Neuronal stem cell (in vitro differentiated cells): ENCODE results near the gene CCDC121.
"Not testable (repeated sequence)": the region's sequence is repeated elsewhere in the genome, so short reads cannot be mapped to it uniquely, and the experiment has no call there.

Experiments used
- DNase-seq: peaks from one replicate; pipeline ENCODE4 v3.0.0-alpha.2; 2013; ENCODE audit warnings: low spot score
- H2AFZ ChIP-seq: one replicate; pipeline ENCODE4 v1.6.1; 2013; ENCODE audit warnings: mild to moderate bottlenecking, low read length, inconsistent platforms
- H2AK5ac ChIP-seq: 2 replicates; pipeline ENCODE4 v1.6.1; 2013; ENCODE audit warnings: low read depth, mild to moderate bottlenecking, inconsistent platforms, low read length, moderate library complexity, mixed read lengths
- H2BK120ac ChIP-seq: 2 replicates; pipeline ENCODE4 v1.6.1; 2013; ENCODE audit warnings: low read depth, mild to moderate bottlenecking, inconsistent platforms, low read length, moderate library complexity, mixed read lengths
- H2BK12ac ChIP-seq: one replicate; pipeline ENCODE4 v1.6.1; 2013; ENCODE audit warnings: low read length, inconsistent platforms
- H2BK15ac ChIP-seq: 2 replicates; pipeline ENCODE4 v1.6.1; 2013; ENCODE audit warnings: mild to moderate bottlenecking, low read length, inconsistent platforms, mixed read lengths
- H2BK5ac ChIP-seq: one replicate; pipeline ENCODE4 v1.6.1; 2013; ENCODE audit warnings: inconsistent platforms, mild to moderate bottlenecking, low read length, moderate library complexity
- H3K14ac ChIP-seq: one replicate; pipeline ENCODE4 v1.6.1; 2013; ENCODE audit warnings: low read length, inconsistent platforms
- H3K18ac ChIP-seq: 2 replicates; pipeline ENCODE4 v1.6.1; 2013; ENCODE audit warnings: low read length, inconsistent platforms
- H3K23ac ChIP-seq: 2 replicates; pipeline ENCODE4 v1.6.1; 2013; ENCODE audit warnings: low read depth, mild to moderate bottlenecking, mixed read lengths, low read length, inconsistent platforms; ENCODE audit not compliant: poor library complexity
- H3K27ac ChIP-seq: replicated peaks from 3 replicates; pipeline ENCODE4 v1.5.1; 2013; ENCODE audit warnings: low read length, inconsistent platforms
- H3K27me3 ChIP-seq, 3 experiments: 2 replicates each; pipeline ENCODE4 v1.6.1; 2013; ENCODE audit warnings: low read length in 3 of 3, mild to moderate bottlenecking in 2 of 3, inconsistent platforms in 1 of 3, low read depth in 1 of 3, mixed read lengths in 1 of 3, moderate library complexity in 1 of 3; ENCODE audit not compliant: control insufficient read depth in 3 of 3, insufficient read depth in 3 of 3
- H3K36me3 ChIP-seq, 2 donors: replicated peaks in 1 of 2; 2 replicates each; pipeline ENCODE4 v1.6.1; 2013; ENCODE audit warnings: low read length in 2 of 2; ENCODE audit not compliant: control insufficient read depth in 2 of 2, insufficient read depth in 2 of 2
- H3K4ac ChIP-seq: 2 replicates; pipeline ENCODE4 v1.6.1; 2013; ENCODE audit warnings: inconsistent platforms, mild to moderate bottlenecking, low read length, moderate library complexity
- H3K4me1 ChIP-seq, 2 donors: 1 replicate in 1 of 2; 2 replicates in 1 of 2; pipeline ENCODE4 v1.6.1; 2013; ENCODE audit warnings: low read length in 2 of 2, low read depth in 1 of 2; ENCODE audit not compliant: control insufficient read depth in 2 of 2, insufficient read depth in 1 of 2
- H3K4me2 ChIP-seq: one replicate; pipeline ENCODE4 v1.6.1; 2013; ENCODE audit warnings: mild to moderate bottlenecking, low read length, inconsistent platforms; ENCODE audit not compliant: insufficient read depth, poor library complexity, severe bottlenecking
- H3K4me3 ChIP-seq, 2 donors: 2 replicates each; pipeline ENCODE4 v1.5.1; 2013; ENCODE audit warnings: low read length in 2 of 2, mild to moderate bottlenecking in 2 of 2, inconsistent platforms in 1 of 2, moderate library complexity in 1 of 2
- H3K79me1 ChIP-seq: one replicate; pipeline ENCODE4 v1.6.1; 2013; ENCODE audit warnings: low read depth, mild to moderate bottlenecking, inconsistent platforms, low read length, moderate library complexity
- H3K9ac ChIP-seq: one replicate; pipeline ENCODE4 v1.6.1; 2013; ENCODE audit warnings: mild to moderate bottlenecking, low read depth, low read length, inconsistent platforms; ENCODE audit not compliant: poor library complexity
- H3K9me3 ChIP-seq, 2 donors: replicated peaks in 1 of 2; 2 replicates each; pipeline versions ENCODE3 to v1.6.1; 2013; ENCODE audit warnings: low read length in 2 of 2, mild to moderate bottlenecking in 2 of 2, inconsistent platforms in 1 of 2, low read depth in 1 of 2, mixed read lengths in 1 of 2, moderate library complexity in 1 of 2; ENCODE audit not compliant: control insufficient read depth in 2 of 2, insufficient read depth in 1 of 2
- H4K8ac ChIP-seq: one replicate; pipeline ENCODE4 v1.6.1; 2013; ENCODE audit warnings: low read depth, mild to moderate bottlenecking, inconsistent platforms, low read length, moderate library complexity
- H4K91ac ChIP-seq: one replicate; pipeline ENCODE4 v1.6.1; 2013; ENCODE audit warnings: low read length, low read depth, mild to moderate bottlenecking, inconsistent platforms; ENCODE audit not compliant: poor library complexity
- WGBS, 2 donors: extraction: QIAGEN DNeasy Blood & Tissue Kit; methylation state at CpG; one replicate each; pipeline ENCODE4 v1.1.7; 2013; ENCODE audit warnings: missing lambda C conversion rate in 2 of 2, mixed read lengths in 1 of 2; ENCODE audit not compliant: insufficient read length in 2 of 2, insufficient replicate concordance in 1 of 2; ENCODE audit errors: extremely low coverage in 2 of 2; 5-methylcytosine and 5-hydroxymethylcytosine counted together

CCDC121 gene

DNA sequence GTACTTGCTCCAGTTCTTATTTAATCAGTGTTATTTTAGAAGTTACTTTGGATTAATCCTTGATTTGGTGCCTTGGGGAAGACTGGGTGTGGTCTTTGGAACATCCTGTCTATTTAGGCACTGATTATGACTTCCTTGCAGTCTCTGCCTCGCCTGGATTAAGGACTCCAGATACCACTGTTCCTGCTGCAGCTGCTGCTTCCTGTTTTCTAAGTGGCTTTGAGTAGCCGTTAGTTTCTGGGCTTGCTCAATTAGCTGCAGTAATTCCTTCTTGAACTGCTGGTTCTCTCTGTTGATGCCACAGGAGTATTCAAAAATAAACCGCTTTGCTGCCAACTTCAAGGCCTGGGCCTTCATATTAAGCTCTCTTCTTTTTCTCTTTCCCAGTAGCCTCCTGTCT, 1.9 kb downstream of the CCDC121 start:
- H3K4me3 ChIP-seq, H2BK5ac ChIP-seq, H3K4me2 ChIP-seq, H3K9ac ChIP-seq, H2BK120ac ChIP-seq, H3K4me1 ChIP-seq, H3K4ac ChIP-seq, H2AFZ ChIP-seq, H2AK5ac ChIP-seq, H2BK12ac ChIP-seq, H3K79me1 ChIP-seq, H3K14ac ChIP-seq, H4K91ac ChIP-seq, H3K23ac ChIP-seq, DNase-seq, H4K8ac ChIP-seq, H3K18ac ChIP-seq, H3K9me3 ChIP-seq, H3K27me3 ChIP-seq, H3K27ac ChIP-seq, H2BK15ac ChIP-seq: not testable (repeated sequence)
- no CpG with 5 or more reads among the region's 3 CpGs for WGBS, 2 donors
- H3K36me3 ChIP-seq: peaks cover 7 to 52% of the 10 kb centered on the region in 2 donors

DNA sequence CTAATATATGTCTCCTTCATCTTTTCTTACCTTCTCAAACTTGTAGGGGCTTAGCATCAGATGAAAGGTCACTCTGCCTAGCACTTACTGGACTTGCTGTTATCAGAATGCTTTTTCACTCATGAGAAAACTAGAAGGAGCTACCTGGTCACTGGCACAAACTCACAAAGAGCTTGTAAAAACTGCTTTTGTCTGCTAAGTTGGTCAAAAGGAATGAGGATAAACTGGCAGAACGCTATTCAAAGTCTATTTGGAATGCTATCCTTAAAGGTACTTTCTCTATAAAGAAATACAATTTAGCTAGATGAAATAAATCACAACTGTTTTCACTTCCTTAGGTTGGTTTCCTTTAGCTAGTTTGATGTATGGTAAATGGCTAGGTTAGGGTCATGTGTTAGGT, 2.5 kb downstream of the CCDC121 start:
- not testable (repeated sequence) for H3K23ac ChIP-seq, H3K27ac ChIP-seq, H3K4ac ChIP-seq, H3K27me3 ChIP-seq, H3K18ac ChIP-seq, H2AK5ac ChIP-seq, DNase-seq, H3K9me3 ChIP-seq, H3K79me1 ChIP-seq, H3K14ac ChIP-seq, H2BK12ac ChIP-seq, H4K91ac ChIP-seq, H3K4me2 ChIP-seq, H3K9ac ChIP-seq, H2AFZ ChIP-seq, H3K4me3 ChIP-seq, H4K8ac ChIP-seq, H2BK15ac ChIP-seq, H2BK120ac ChIP-seq, H2BK5ac ChIP-seq, H3K4me1 ChIP-seq
- no CpG with 5 or more reads among the region's 1 CpG for WGBS, 2 donors
- peaks cover 6 to 52% of the 10 kb centered on the region in 2 donors for H3K36me3 ChIP-seq

DNA sequence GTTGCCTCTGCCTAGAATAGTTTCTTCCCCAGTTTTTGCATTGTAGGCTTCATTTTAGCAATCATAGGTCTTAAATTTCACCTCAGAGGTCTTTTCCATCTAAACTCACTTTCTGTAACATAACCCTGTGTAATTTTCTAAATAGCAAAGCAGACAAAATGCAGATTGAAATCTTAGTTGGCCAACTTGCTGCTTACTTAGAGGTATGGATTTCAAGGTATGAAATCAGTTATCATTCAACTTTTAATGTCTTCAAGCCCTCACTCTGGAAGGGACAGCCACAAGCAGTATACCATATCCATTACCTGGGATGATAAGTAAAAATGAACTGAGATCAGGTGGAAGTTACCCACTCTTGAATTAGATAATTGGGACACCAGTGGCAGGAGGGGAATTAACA, 3.9 kb downstream of the CCDC121 start:
- Histone ChIP-seq H3K27me3 (no peaks in the 10 kb centered on the region), H2AFZ (no peak overlapping the region), H3K14ac (no peak overlapping the region), H3K4me2 (no peak overlapping the region), H2BK12ac (no peak overlapping the region), H3K18ac (no peak overlapping the region), H2BK5ac (no peak overlapping the region), H3K27ac (no peak overlapping the region), H3K9ac (no peak overlapping the region), H2BK15ac (no peak overlapping the region), H4K8ac (no peak overlapping the region), H3K23ac (no peak overlapping the region), H3K4ac (no peak overlapping the region), H3K79me1 (peaks cover 2% of the 10 kb centered on the region), H3K4me3 (no peak overlapping the region), H4K91ac (no peak overlapping the region), H2BK120ac (no peak overlapping the region), H2AK5ac (no peak overlapping the region), H3K36me3 (peaks cover 8 to 55% of the 10 kb centered on the region in 2 donors), H3K9me3 (no peaks in the 10 kb centered on the region), H3K4me1 (peaks cover 4 to 7% of the 10 kb centered on the region in 2 donors)
- DNase-seq: no peak

DNA sequence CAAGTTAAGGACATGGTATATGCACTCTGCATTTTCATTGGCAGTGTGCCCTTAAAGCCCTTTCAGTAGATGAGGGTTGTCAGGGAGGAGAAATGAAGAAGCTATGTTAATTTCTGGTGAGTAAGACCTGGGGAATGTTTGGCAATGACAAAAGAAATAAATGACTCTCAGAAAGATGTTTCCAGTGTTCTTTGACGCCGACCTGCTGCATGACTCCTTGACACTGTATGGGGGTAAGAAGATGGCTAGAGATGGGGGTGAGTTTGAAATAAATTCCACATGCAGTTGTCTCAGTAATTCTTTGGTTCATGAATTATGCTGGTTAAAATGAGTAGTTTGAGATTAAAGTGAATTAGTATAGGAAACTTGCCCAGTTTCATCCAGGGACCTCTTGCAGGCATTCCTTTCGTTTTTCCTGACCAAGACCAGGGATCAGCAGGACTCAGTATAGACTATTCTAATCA, 5.9 kb downstream of the CCDC121 start:
- Histone ChIP-seq H3K23ac (no peak overlapping the region), H2BK120ac (no peak overlapping the region), H2BK12ac (no peak overlapping the region), H3K18ac (no peak overlapping the region), H3K4ac (no peak overlapping the region), H3K9ac (no peak overlapping the region), H2BK5ac (no peak overlapping the region), H3K4me3 (no peak overlapping the region), H3K27me3 (no peaks in the 10 kb centered on the region), H3K14ac (no peak overlapping the region), H3K79me1 (no peaks in the 10 kb centered on the region), H3K9me3 (no peaks in the 10 kb centered on the region), H4K8ac (no peak overlapping the region), H3K36me3 (peaks cover 8 to 75% of the 10 kb centered on the region in 2 donors), H2BK15ac (no peak overlapping the region), H3K4me1 (peaks cover 0 to 7% of the 10 kb centered on the region in 2 donors), H2AFZ (no peak overlapping the region), H3K27ac (no peak overlapping the region), H2AK5ac (no peak overlapping the region), H4K91ac (no peak overlapping the region), H3K4me2 (no peak overlapping the region)
- DNase-seq: no peak
- no CpG with 5 or more reads among the region's 3 CpGs for WGBS, 2 donors
